Heart right ventricle (tissue), 16 donors: ENCODE results near the gene RPL12. TPM values are rescaled to one million over a fixed set of nuclear protein-coding genes. Genes with fewer than 3 reads are reported as not detected.

Experiments used
- ATAC-seq, 8 donors: fragments of 200-7000 bp; cut with Tn5 transposase; one replicate each; pipeline ENCODE4 v1.9.1; 2020; ENCODE audit warnings: mild to moderate bottlenecking in 8 of 8, moderate library complexity in 8 of 8, moderate number of reproducible peaks in 1 of 8
- DNase-seq, 2 donors: peaks; one replicate each; pipeline ENCODE4 v3.0.0-alpha.2; 2020
- H3K27ac ChIP-seq, 10 donors: fragments of 200-600 bp; sonication (generic) in 2 of 10; one replicate each; pipeline versions ENCODE4 v1.5.0 to v1.8.0; 2020 to 2022; ENCODE audit warnings: mild to moderate bottlenecking in 3 of 10
- H3K27me3 ChIP-seq, 7 donors: fragments of 200-600 bp; one replicate each; pipeline ENCODE4 v1.8.0; 2021 to 2022; ENCODE audit warnings: mild to moderate bottlenecking in 2 of 7
- H3K36me3 ChIP-seq, 9 donors: fragments of 200-600 bp; sonication (generic) in 1 of 9; one replicate each; pipeline versions ENCODE4 v1.5.0 to v1.8.0; 2020 to 2022; ENCODE audit warnings: mild to moderate bottlenecking in 2 of 9
- H3K4me1 ChIP-seq, 9 donors: fragments of 200-600 bp; sonication (generic) in 1 of 9; one replicate each; pipeline versions ENCODE4 v1.5.0 to v1.8.0; 2020 to 2022; ENCODE audit warnings: mild to moderate bottlenecking in 4 of 9
- H3K4me3 ChIP-seq, 10 donors: fragments of 200-600 bp; sonication (generic) in 2 of 10; one replicate each; pipeline versions ENCODE4 v1.5.0 to v1.8.0; 2020 to 2022; ENCODE audit warnings: mild to moderate bottlenecking in 7 of 10, moderate library complexity in 2 of 10
- H3K9me3 ChIP-seq, 11 donors: fragments of 200-600 bp in 10 of 11; sonication (generic) in 2 of 11; one replicate each; pipeline versions ENCODE4 v1.5.0 to v1.8.0; 2013 to 2022; ENCODE audit warnings: mild to moderate bottlenecking in 2 of 11, control low read depth in 1 of 11, moderate library complexity in 1 of 11
- WGBS, 2 donors: extraction: QIAGEN DNeasy Blood & Tissue Kit; methylation state at CpG; one replicate each; pipeline ENCODE4 v1.1.7; 2013; ENCODE audit warnings: inconsistent platforms in 1 of 2; 5-methylcytosine and 5-hydroxymethylcytosine counted together
- intact Hi-C, 10 donors: fragments of 100-400 bp; cut with DNase I; formaldehyde crosslinking; loops; one replicate each; pipeline versions ENCODE4 v1.11.1 to v1.14.2; 2022
- polyA plus RNA-seq, 2 donors: library from polyadenylated mRNA; stranded (reverse); fragments of 200-250 nt; gene quantifications; one replicate each; pipeline ENCODE4 v1.2.3, GENCODE V29; 2013
- total RNA-seq, 10 donors: library from RNA; stranded (reverse); fragmentation: NEBNext Ultra II Directional in 3 of 10; extraction: Animal tissue kit (Norgen Biotek cat#: 25700) in 3 of 10; gene quantifications; one replicate each; pipeline versions ENCODE4 v1.2.1 to v1.2.4, GENCODE V29; 2021 to 2023
- TF ChIP-seq, protein P1 (sequence below), 9 donors: fragments of 200-600 bp; sonication (generic) in 2 of 9; IDR thresholded peaks; one replicate each; pipeline versions ENCODE4 v1.5.0 to v1.8.0; 2021 to 2022; ENCODE audit warnings: antibody characterized with exemption in 9 of 9, mild to moderate bottlenecking in 5 of 9, moderate library complexity in 1 of 9
- donor health status: Arrhythmogenic right ventricular cardiomyopathy.
- donor health status: ischemic (EF 13 %, LVEDD 7.1; RV severe dilation, severe dysfunction).
- donor health status: healthy with polysubstance abuse.
- donor health status: DM: no; HTN: yes; CAD: no.
- donor health status: DM: no; HTN: no; CAD: no.
- donor health status: ischemic (EF 25% LVEDD 6.9; RV normal size, moderate dysfunction).
- donor health status: ischemic (EF 25% LVEDD 5.7; RV mildly dilated, moderate dysfunction).
- donor health status: healthy.
- donor health status: DM: yes; HTN: yes; CAD: no.
- donor health status: Ischemic cardiomyopathy.
- donor health status: ischemic (EF 35%, LVEDD 5.7; RV mildly dilated, moderate dysfunction).
- donor health status: nonischemic (EF 11% LVEDD 7.7; RV severe dilation, severe dysfunction).
- donor health status: DM: yes; HTN: yes; CAD: no.
- donor health status: PGD.
- donor health status: ischemic (EF 29% LVEDD 5.4; RV normal size, mild dysfunction).
- donor health status: nonischemic (EF 23%, LVEDD 6.1; RV moderate dilation, normal function).

The RPL12 gene
- total and polyA plus RNA-seq, 12 donors = 409 to 1,920 (median 536) TPM

DNA sequence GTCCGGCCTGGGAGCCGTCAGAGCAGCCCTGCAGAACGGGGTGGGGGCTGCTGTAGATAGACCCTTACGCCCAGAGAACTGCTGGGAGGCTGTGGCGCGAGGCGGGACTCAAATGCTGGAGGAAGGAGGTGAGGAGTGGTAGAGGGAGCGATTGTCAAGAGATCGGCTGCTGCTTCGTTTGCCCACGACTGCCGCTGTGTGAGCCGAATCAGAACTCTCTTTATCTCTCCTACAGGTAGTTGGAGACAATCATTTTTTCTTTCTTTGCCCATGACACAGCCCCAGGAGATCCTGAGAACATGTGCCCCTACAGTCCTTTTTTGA, 26.6 kb downstream of the RPL12 start:
- Histone ChIP-seq H3K4me1 (peaks cover 13 to 48% (median 36%) of the 10 kb centered on the region in 9 donors), H3K9me3 (no peaks in the 10 kb centered on the region), H3K27ac (peak overlapping the region; percentile 81 to 95 (median 88)), H3K36me3 (peaks cover 0 to 32% (median 11%) of the 10 kb centered on the region in 9 donors), H3K4me3 (peak overlapping the region; percentile 67 to 100 (median 84)), H3K27me3 (no peaks in the 10 kb centered on the region)
- 0 to 1% methylated on average over 13 of the region's 13 CpGs for WGBS, 2 donors
- no peak for DNase-seq
- ATAC-seq = no peak
- TF ChIP-seq, protein P1, sequence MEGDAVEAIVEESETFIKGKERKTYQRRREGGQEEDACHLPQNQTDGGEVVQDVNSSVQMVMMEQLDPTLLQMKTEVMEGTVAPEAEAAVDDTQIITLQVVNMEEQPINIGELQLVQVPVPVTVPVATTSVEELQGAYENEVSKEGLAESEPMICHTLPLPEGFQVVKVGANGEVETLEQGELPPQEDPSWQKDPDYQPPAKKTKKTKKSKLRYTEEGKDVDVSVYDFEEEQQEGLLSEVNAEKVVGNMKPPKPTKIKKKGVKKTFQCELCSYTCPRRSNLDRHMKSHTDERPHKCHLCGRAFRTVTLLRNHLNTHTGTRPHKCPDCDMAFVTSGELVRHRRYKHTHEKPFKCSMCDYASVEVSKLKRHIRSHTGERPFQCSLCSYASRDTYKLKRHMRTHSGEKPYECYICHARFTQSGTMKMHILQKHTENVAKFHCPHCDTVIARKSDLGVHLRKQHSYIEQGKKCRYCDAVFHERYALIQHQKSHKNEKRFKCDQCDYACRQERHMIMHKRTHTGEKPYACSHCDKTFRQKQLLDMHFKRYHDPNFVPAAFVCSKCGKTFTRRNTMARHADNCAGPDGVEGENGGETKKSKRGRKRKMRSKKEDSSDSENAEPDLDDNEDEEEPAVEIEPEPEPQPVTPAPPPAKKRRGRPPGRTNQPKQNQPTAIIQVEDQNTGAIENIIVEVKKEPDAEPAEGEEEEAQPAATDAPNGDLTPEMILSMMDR (IDR thresholded peaks at IDR 0.05) = no peak
- intact Hi-C loops = loop anchor here in 3 of 10 donors (2.0 to 10.0 kb wide), 2 partner anchors 26 to 200 kb away; partner anchors contain the start of genes LRSAM1 (in 1 of the 3) and RPL12 (in 1 of the 3)

DNA sequence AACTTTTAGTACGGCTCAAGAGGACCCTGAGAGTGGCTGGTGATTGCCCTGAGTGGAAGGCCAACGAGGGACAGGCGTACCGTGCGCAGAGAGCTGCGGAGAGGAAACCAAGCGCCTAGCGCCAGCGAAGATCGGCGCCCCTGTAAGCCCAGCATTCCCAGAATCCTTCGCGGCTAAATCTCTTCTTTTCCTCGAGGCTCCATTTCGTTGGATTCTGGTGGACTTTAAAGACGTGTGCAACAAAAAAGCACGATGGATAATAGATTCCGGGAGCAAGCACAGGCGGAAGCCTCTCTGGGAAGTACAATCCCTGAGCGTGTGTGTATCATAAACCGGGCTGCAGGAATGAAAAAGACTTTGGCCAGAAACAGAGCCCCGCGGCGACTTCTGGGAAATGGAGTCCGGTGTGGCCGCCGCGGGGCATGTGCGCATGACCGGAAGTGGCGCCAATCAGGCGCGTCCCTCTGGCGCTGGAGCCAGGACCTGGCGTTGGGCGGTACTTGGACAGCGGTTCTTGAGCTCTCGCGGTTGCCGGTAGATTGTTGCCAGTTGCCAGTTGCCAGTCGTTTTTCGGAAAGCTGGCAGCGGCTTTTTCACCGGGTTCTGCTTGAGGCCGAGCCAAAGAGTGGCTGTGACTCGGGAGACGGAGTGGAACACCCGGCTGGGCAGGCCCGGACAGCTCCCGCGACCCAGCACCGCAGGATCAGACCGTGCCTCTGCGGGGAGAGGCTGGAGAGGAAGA, 27.1 kb downstream of the RPL12 start, which contains the start of gene ZNF79:
Gene ZNF79 (plus strand): TSS at position 449 of the 742 bp plus-strand sequence. CDS start 406 bp downstream, outside the sequence.
- Histone ChIP-seq H3K27me3 (no peaks in the 10 kb centered on the region), H3K9me3 (no peaks in the 10 kb centered on the region), H3K36me3 (peaks cover 0 to 26% (median 6%) of the 10 kb centered on the region in 9 donors), H3K4me1 (peaks cover 13 to 49% (median 36%) of the 10 kb centered on the region in 9 donors), H3K4me3 (peak within 1 kb of the TSS; percentile 67 to 100 (median 84)), H3K27ac (peak within 1 kb of the TSS; percentile 81 to 95 (median 88))
- ATAC-seq (peak; percentile 96 to 100 (median 99)), DNase-seq (peak; percentile 93 to 95)
- WGBS, 2 donors = 0% methylated on average over 54 of the region's 54 CpGs
- TF ChIP-seq, protein P1 (IDR thresholded peaks at IDR 0.05) = peak in 1 of 9 donors; percentile 8
- intact Hi-C loops = loop anchor here in 3 of 10 donors (2.0 to 10.0 kb wide), 2 partner anchors 27 to 199 kb away; partner anchors contain the start of genes LRSAM1 (in 1 of the 3) and RPL12 (in 1 of the 3)

DNA sequence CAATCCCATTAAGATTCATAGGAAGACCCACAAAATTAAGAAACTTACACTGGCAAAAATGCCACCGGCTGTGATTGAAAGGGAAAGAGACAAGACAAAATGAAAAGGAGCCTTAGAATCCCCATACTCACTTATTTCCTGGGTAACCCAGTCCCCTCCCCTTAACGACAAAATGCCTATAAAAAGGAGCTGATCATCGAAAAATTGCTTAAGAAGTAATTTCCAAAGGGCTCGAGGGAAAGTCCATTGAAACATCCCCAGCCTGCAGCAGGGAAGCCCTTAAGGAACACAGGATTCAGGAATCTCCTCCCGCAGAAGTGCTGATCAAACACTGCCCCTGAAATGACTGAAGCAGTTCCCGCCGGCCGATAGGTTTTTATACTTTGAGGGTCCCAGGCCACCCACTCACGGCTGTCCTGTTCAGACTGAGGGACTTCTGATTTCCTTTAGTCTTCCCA, 27.7 kb downstream of the RPL12 start:
- H3K4me3 ChIP-seq = peak overlapping the region; percentile 67 to 100 (median 84)
- H3K4me1 ChIP-seq = peaks cover 13 to 54% (median 36%) of the 10 kb centered on the region in 9 donors
- peaks cover 0 to 20% (median 0%) of the 10 kb centered on the region in 9 donors for H3K36me3 ChIP-seq
- DNase-seq (no peak), ATAC-seq (peak in 4 of 8 donors; percentile 2 to 12 (median 6))
- intact Hi-C loops = loop anchor here in 2 of 10 donors (10.0 kb wide), 1 partner anchor 199 kb away; no protein-coding TSS in a partner anchor
- no peaks in the 10 kb centered on the region for H3K27me3 ChIP-seq
- no peaks in the 10 kb centered on the region for H3K9me3 ChIP-seq
- 1 to 2% methylated on average over 9 of the region's 9 CpGs for WGBS, 2 donors
- TF ChIP-seq, protein P1 (IDR thresholded peaks at IDR 0.05) = no peak
- peak overlapping the region; percentile 81 to 95 (median 88) for H3K27ac ChIP-seq

DNA sequence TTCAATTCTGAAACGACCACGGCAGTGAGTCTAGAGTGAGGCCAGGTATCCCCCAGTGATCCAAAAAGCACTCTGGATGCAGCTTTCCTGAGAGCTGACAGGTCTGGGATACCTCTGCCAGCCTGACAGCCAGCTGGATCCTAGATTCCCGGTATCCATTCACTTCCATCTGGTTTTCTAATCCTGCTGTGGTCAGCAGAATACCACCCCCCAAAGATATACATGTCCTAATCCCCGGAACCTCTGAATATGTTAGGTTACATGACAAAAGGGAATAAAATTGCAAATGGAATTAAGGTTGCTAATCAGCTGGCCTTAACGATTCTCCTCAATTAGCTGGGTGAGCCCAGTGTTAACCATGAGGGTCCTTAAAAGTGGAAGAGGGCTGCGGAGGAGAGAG, 28.4 kb downstream of the RPL12 start:
- no peaks in the 10 kb centered on the region for H3K9me3 ChIP-seq
- H3K27me3 ChIP-seq = no peaks in the 10 kb centered on the region
- peaks cover 0 to 13% (median 0%) of the 10 kb centered on the region in 9 donors for H3K36me3 ChIP-seq
- ATAC-seq (no peak), DNase-seq (no peak)
- WGBS, 2 donors = 47 to 50% methylated on average over 6 of the region's 6 CpGs
- peak overlapping the region in 9 of 10 donors; percentile 67 to 100 (median 84) for H3K4me3 ChIP-seq
- H3K4me1 ChIP-seq = peaks cover 13 to 55% (median 36%) of the 10 kb centered on the region in 9 donors
- peak overlapping the region in 3 of 10 donors; percentile 87 to 94 (median 91) for H3K27ac ChIP-seq
- intact Hi-C loops = loop anchor here in 2 of 10 donors (10.0 kb wide), 1 partner anchor 198 kb away; no protein-coding TSS in a partner anchor
- TF ChIP-seq, protein P1 (IDR thresholded peaks at IDR 0.05) = no peak
